ENCODE data around the gene SECISBP2.

- TF ChIP-seq CTCF (IDR thresholded peaks at IDR 0.05; ENCODE audit: low read depth, low read length) (no peak), MAX (IDR thresholded peaks at IDR 0.05; ENCODE audit: low read depth, low read length) (no peak), POLR2A (IDR thresholded peaks at IDR 0.05; ENCODE audit: extremely low read depth, insufficient read length) (no peak), MYC (IDR thresholded peaks at IDR 0.05; ENCODE audit: low read depth, low read length) (no peak)
Observed at GRCh38 chr9:89284076-89284475, 34.2 kb upstream of the SECISBP2 start.

All from NB4 (cell line).